GM23338 (cell line): ENCODE measurements around the gene TMPRSS6.

ENCODE experiments used
- CREB1 ChIP-seq: fragments of 250-450 bp; sonication (Bioruptor Pico); IDR thresholded peaks from 2 replicates; pipeline ENCODE4 v1.5.0; 2020; ENCODE audit warnings: low read depth, mild to moderate bottlenecking, moderate library complexity
- CTCF ChIP-seq, 2 experiments: fragments of 200-600 bp in 1 of 2; sonication (generic) in 1 of 2; conservative IDR thresholded peaks; 2 replicates each; pipeline versions ENCODE4 v1.5.1 to v1.6.1; 2016 to 2017; ENCODE audit warnings: antibody characterized with exemption in 2 of 2, low read depth in 2 of 2, mild to moderate bottlenecking in 2 of 2, moderate library complexity in 1 of 2
- ETS1 ChIP-seq: IDR thresholded peaks from 2 replicates; pipeline ENCODE4 v1.6.1; 2016; ENCODE audit warnings: antibody characterized with exemption
- EZH2 ChIP-seq: fragments of 200-600 bp; sonication (generic); IDR thresholded peaks from one replicate; pipeline ENCODE4 v1.8.0; 2017; ENCODE audit warnings: antibody characterized with exemption, mild to moderate bottlenecking, low read depth; ENCODE audit not compliant: unreplicated experiment
- EZH2phosphoT487 ChIP-seq: fragments of 200-600 bp; sonication (generic); IDR thresholded peaks from one replicate; pipeline ENCODE4 v1.8.1; 2018; ENCODE audit warnings: antibody characterized with exemption; ENCODE audit not compliant: unreplicated experiment
- JUNB ChIP-seq: IDR thresholded peaks from one replicate; pipeline ENCODE4 v1.6.1; 2016; ENCODE audit warnings: antibody characterized with exemption; ENCODE audit not compliant: unreplicated experiment
- NANOG ChIP-seq: IDR thresholded peaks from 2 replicates; pipeline ENCODE4 v1.6.1; 2016; ENCODE audit warnings: antibody characterized with exemption, borderline replicate concordance
- POLR2AphosphoS5 ChIP-seq: IDR thresholded peaks from 2 replicates; pipeline ENCODE4 v1.6.1; 2016; ENCODE audit warnings: antibody characterized with exemption, low read depth
- REST ChIP-seq: IDR thresholded peaks from one replicate; pipeline ENCODE4 v1.6.1; 2018; ENCODE audit warnings: antibody characterized with exemption; ENCODE audit not compliant: unreplicated experiment
- STAT1 ChIP-seq: IDR thresholded peaks from one replicate; pipeline ENCODE4 v1.6.1; 2016; ENCODE audit warnings: antibody characterized with exemption; ENCODE audit not compliant: unreplicated experiment
- ZNF114 ChIP-seq: fragments of 250-450 bp; sonication (Bioruptor Pico); IDR thresholded peaks from 2 replicates; pipeline ENCODE4 v1.5.0; 2020; ENCODE audit warnings: mild to moderate bottlenecking, moderate library complexity
- ZNF331 ChIP-seq: fragments of 250-450 bp; sonication (Bioruptor Pico); IDR thresholded peaks from 2 replicates; pipeline ENCODE4 v1.5.0; 2020; ENCODE audit warnings: low read depth, mild to moderate bottlenecking, moderate library complexity
- ZNF462 ChIP-seq: fragments of 250-450 bp; sonication (Bioruptor Pico); IDR thresholded peaks from 2 replicates; pipeline ENCODE4 v1.5.0; 2020; ENCODE audit warnings: mild to moderate bottlenecking, moderate library complexity

- TF ChIP-seq CTCF (conservative IDR thresholded peaks at IDR 0.05; ENCODE audit: low read depth in 2 of 2) = no peak
- TF ChIP-seq CREB1 (CRISPR knock-in tag) = no peak
- no peak for TF ChIP-seq REST
- no peak for TF ChIP-seq EZH2
- TF ChIP-seq EZH2phosphoT487 = no peak
- TF ChIP-seq STAT1 = no peak
- TF ChIP-seq POLR2AphosphoS5 = no peak
- TF ChIP-seq JUNB = no peak
- TF ChIP-seq ETS1 = no peak
- TF ChIP-seq ZNF114 (CRISPR knock-in tag) = no peak
- TF ChIP-seq ZNF462 (CRISPR knock-in tag) = no peak
- TF ChIP-seq NANOG = no peak
- no peak for TF ChIP-seq ZNF331 (CRISPR knock-in tag)
Observed at GRCh38 chr22:37107816-37108621, 1.5 kb downstream of the TMPRSS6 start.
